ENCODE data around the gene CCDC12. TPM values are rescaled to one million over a fixed set of nuclear protein-coding genes. Genes with fewer than 3 reads are reported as not detected.

The CCDC12 gene
- total and polyA plus RNA-seq, 3 experiments from 2014 or later: 56.4 to 114 (median 59.8) TPM

GRCh38 chr3:46955157-46955556 is 21.4 kb downstream of the CCDC12 start:
- Mint-ChIP-seq H3K27ac (peak overlapping the region; percentile 79 to 98 (median 89)), H3K27me3 (no peaks in the 10 kb centered on the region), H3K4me3 (peak overlapping the region in 6 of 7 donors; percentile 43 to 80 (median 68)), H3K36me3 (peaks cover 0 to 3% (median 0%) of the 10 kb centered on the region in 3 donors), H3K4me1 (peaks cover 84 to 94% (median 93%) of the 10 kb centered on the region in 3 donors), H3K9me3 (no peaks in the 10 kb centered on the region)
- Histone ChIP-seq H3K4me1 (ENCODE audit: insufficient read depth, low read length) (peaks cover 95% of the 10 kb centered on the region), H3K4me3 (ENCODE audit: low read length) (no peak overlapping the region), H3K27ac (ENCODE audit: low read depth, low read length) (peak overlapping the region; percentile 25), H3K27me3 (ENCODE audit: insufficient read depth, low read length, poor library complexity, severe bottlenecking) (no peaks in the 10 kb centered on the region), H3K36me3 (ENCODE audit: insufficient read depth, low read length) (no peaks in the 10 kb centered on the region), H3K9me3 (ENCODE audit: low read length) (no peaks in the 10 kb centered on the region)
- CTCF ChIA-PET: interaction anchor here (1.1 kb wide), 1 partner anchor 18 kb away, joined by 4 read pairs; no protein-coding TSS in a partner anchor
- POLR2A ChIA-PET: interaction anchor here (0.5 kb wide), 1 partner anchor 848 kb away, joined by 3 read pairs; no protein-coding TSS in a partner anchor
- DNase-seq: no peak

- Histone ChIP-seq H3K9me3 (ENCODE audit: low read length) (no peaks in the 10 kb centered on the region), H3K4me1 (ENCODE audit: insufficient read depth, low read length) (peaks cover 95% of the 10 kb centered on the region), H3K27me3 (ENCODE audit: insufficient read depth, low read length, poor library complexity, severe bottlenecking) (no peaks in the 10 kb centered on the region), H3K4me3 (ENCODE audit: low read length) (peak overlapping the region; percentile 30), H3K27ac (ENCODE audit: low read depth, low read length) (peak overlapping the region; percentile 13), H3K36me3 (ENCODE audit: insufficient read depth, low read length) (no peaks in the 10 kb centered on the region)
- H3K9me3 Mint-ChIP-seq: no peaks in the 10 kb centered on the region
- H3K36me3 Mint-ChIP-seq: peaks cover 0 to 3% (median 0%) of the 10 kb centered on the region in 3 donors
- H3K27ac Mint-ChIP-seq: peak overlapping the region; percentile 87 to 98 (median 91)
- peak overlapping the region; percentile 53 to 84 (median 73) for H3K4me3 Mint-ChIP-seq
- ChIA-PET POLR2A (interaction anchor here (1.2 kb wide), 1 partner anchor 24 kb away, joined by 6 read pairs; no protein-coding TSS in a partner anchor), CTCF (interaction anchor here (0.9 to 1.1 kb wide), 2 partner anchors 19 to 45 kb away, joined by 3 to 4 read pairs; no protein-coding TSS in a partner anchor)
- H3K27me3 Mint-ChIP-seq: no peaks in the 10 kb centered on the region
- peaks cover 80 to 93% (median 91%) of the 10 kb centered on the region in 3 donors for H3K4me1 Mint-ChIP-seq
- DNase-seq: no peak
These were observed 22.4 kb downstream of the CCDC12 start for GRCh38 chr3:46954178-46954577.

- CTCF ChIA-PET: interaction anchor here (0.9 to 1.3 kb wide), 2 partner anchors 9 to 44 kb away, joined by 3 to 6 read pairs; no protein-coding TSS in a partner anchor
- Mint-ChIP-seq H3K36me3 (peaks cover 0 to 3% (median 0%) of the 10 kb centered on the region in 3 donors), H3K27ac (peak overlapping the region; percentile 87 to 98 (median 91)), H3K9me3 (no peaks in the 10 kb centered on the region), H3K27me3 (no peaks in the 10 kb centered on the region), H3K4me3 (peak overlapping the region; percentile 53 to 84 (median 73)), H3K4me1 (peaks cover 80 to 93% (median 91%) of the 10 kb centered on the region in 3 donors)
- H3K4me3 ChIP-seq (ENCODE audit: low read length): peak overlapping the region; percentile 30
- H3K4me1 ChIP-seq (ENCODE audit: insufficient read depth, low read length): peaks cover 95% of the 10 kb centered on the region
- peak in 1 of 5 donors; percentile 50 for DNase-seq
- H3K27ac ChIP-seq (ENCODE audit: low read depth, low read length): peak overlapping the region; percentile 13
- H3K9me3 ChIP-seq (ENCODE audit: low read length): no peaks in the 10 kb centered on the region
- H3K27me3 ChIP-seq (ENCODE audit: insufficient read depth, low read length, poor library complexity, severe bottlenecking): no peaks in the 10 kb centered on the region
- POLR2A ChIA-PET: interaction anchor here (0.6 to 1.2 kb wide), 2 partner anchors 24 to 85 kb away, joined by 5 to 6 read pairs; no protein-coding TSS in a partner anchor
- H3K36me3 ChIP-seq (ENCODE audit: insufficient read depth, low read length): no peaks in the 10 kb centered on the region
These were observed 23.1 kb downstream of the CCDC12 start for GRCh38 chr3:46953234-46954010.

GRCh38 chr3:46952813-46953212 is 23.7 kb downstream of the CCDC12 start:
- CTCF ChIA-PET: interaction anchor here (1.3 kb wide), 1 partner anchor 9 kb away, joined by 6 read pairs; no protein-coding TSS in a partner anchor
- H3K4me1 ChIP-seq (ENCODE audit: insufficient read depth, low read length): peaks cover 95% of the 10 kb centered on the region
- POLR2A ChIA-PET: interaction anchor here (0.6 kb wide), 1 partner anchor 86 kb away, joined by 5 read pairs; no protein-coding TSS in a partner anchor
- H3K27ac Mint-ChIP-seq: peak overlapping the region; percentile 87 to 98 (median 91)
- H3K4me3 Mint-ChIP-seq: peak overlapping the region; percentile 53 to 84 (median 73)
- no peaks in the 10 kb centered on the region for H3K9me3 ChIP-seq (ENCODE audit: low read length)
- H3K27ac ChIP-seq (ENCODE audit: low read depth, low read length): no peak overlapping the region
- no peaks in the 10 kb centered on the region for H3K9me3 Mint-ChIP-seq
- DNase-seq: no peak
- no peaks in the 10 kb centered on the region for H3K27me3 ChIP-seq (ENCODE audit: insufficient read depth, low read length, poor library complexity, severe bottlenecking)
- no peaks in the 10 kb centered on the region for H3K36me3 ChIP-seq (ENCODE audit: insufficient read depth, low read length)
- H3K36me3 Mint-ChIP-seq: peaks cover 0 to 3% (median 0%) of the 10 kb centered on the region in 3 donors
- H3K4me1 Mint-ChIP-seq: peaks cover 80 to 93% (median 91%) of the 10 kb centered on the region in 3 donors
- H3K27me3 Mint-ChIP-seq: no peaks in the 10 kb centered on the region
- H3K4me3 ChIP-seq (ENCODE audit: low read length): no peak overlapping the region

GRCh38 chr3:46950650-46951241 is 25.8 kb downstream of the CCDC12 start:
- Mint-ChIP-seq H3K4me1 (peaks cover 87 to 95% (median 93%) of the 10 kb centered on the region in 3 donors), H3K4me3 (peak overlapping the region in 2 of 7 donors; percentile 42 to 45), H3K27ac (peak overlapping the region; percentile 32 to 94 (median 82)), H3K9me3 (no peaks in the 10 kb centered on the region), H3K36me3 (peaks cover 0 to 11% (median 0%) of the 10 kb centered on the region in 3 donors), H3K27me3 (no peaks in the 10 kb centered on the region)
- H3K4me3 ChIP-seq (ENCODE audit: low read length): no peak overlapping the region
- no peaks in the 10 kb centered on the region for H3K36me3 ChIP-seq (ENCODE audit: insufficient read depth, low read length)
- ChIA-PET CTCF (no interaction called here), POLR2A (interaction anchor here (0.6 to 1.0 kb wide), 2 partner anchors 22 to 29 kb away, joined by 5 read pairs; partner anchors contain the start of gene NBEAL2)
- H3K27me3 ChIP-seq (ENCODE audit: insufficient read depth, low read length, poor library complexity, severe bottlenecking): no peaks in the 10 kb centered on the region
- H3K27ac ChIP-seq (ENCODE audit: low read depth, low read length): no peak overlapping the region
- no peaks in the 10 kb centered on the region for H3K9me3 ChIP-seq (ENCODE audit: low read length)
- peaks cover 96% of the 10 kb centered on the region for H3K4me1 ChIP-seq (ENCODE audit: insufficient read depth, low read length)
- no peak for DNase-seq

- H3K27me3 Mint-ChIP-seq: no peaks in the 10 kb centered on the region
- CTCF ChIA-PET: no interaction called here
- H3K4me3 Mint-ChIP-seq: peak overlapping the region in 6 of 7 donors; percentile 27 to 70 (median 40)
These were observed 26.4 kb downstream of the CCDC12 start for GRCh38 chr3:46950177-46950576.

GRCh38 chr3:46948830-46949671 is 27.5 kb downstream of the CCDC12 start:
- peak overlapping the region; percentile 86 to 100 (median 98) for H3K27ac Mint-ChIP-seq
- DNase-seq: peak in 1 of 5 donors; percentile 16
- H3K4me3 Mint-ChIP-seq: peak overlapping the region; percentile 45 to 86 (median 79)
- H3K36me3 Mint-ChIP-seq: peaks cover 0 to 17% (median 0%) of the 10 kb centered on the region in 3 donors
- no peaks in the 10 kb centered on the region for H3K36me3 ChIP-seq (ENCODE audit: insufficient read depth, low read length)
- no peaks in the 10 kb centered on the region for H3K27me3 Mint-ChIP-seq
- H3K27ac ChIP-seq (ENCODE audit: low read depth, low read length): peak overlapping the region; percentile 76
- H3K4me1 Mint-ChIP-seq: peaks cover 86 to 95% (median 93%) of the 10 kb centered on the region in 3 donors
- no peaks in the 10 kb centered on the region for H3K9me3 ChIP-seq (ENCODE audit: low read length)
- H3K4me1 ChIP-seq (ENCODE audit: insufficient read depth, low read length): peaks cover 96% of the 10 kb centered on the region
- POLR2A ChIA-PET: interaction anchor here (1.6 to 2.8 kb wide), 2 partner anchors 8 to 31 kb away, joined by 3 to 16 read pairs; partner anchors contain the start of gene NBEAL2
- H3K9me3 Mint-ChIP-seq: no peaks in the 10 kb centered on the region
- H3K4me3 ChIP-seq (ENCODE audit: low read length): peak overlapping the region; percentile 19
- H3K27me3 ChIP-seq (ENCODE audit: insufficient read depth, low read length, poor library complexity, severe bottlenecking): no peaks in the 10 kb centered on the region
- CTCF ChIA-PET: interaction anchor here (0.8 kb wide), 2 partner anchors 26 to 28 kb away, joined by 3 read pairs; partner anchors contain the start of gene CCDC12

More at GRCh38 chr3:46950177-46950576, 26.4 kb downstream of the CCDC12 start:
- no peaks in the 10 kb centered on the region for H3K9me3 Mint-ChIP-seq
- H3K36me3 Mint-ChIP-seq: peaks cover 0 to 17% (median 0%) of the 10 kb centered on the region in 3 donors
- peaks cover 96% of the 10 kb centered on the region for H3K4me1 ChIP-seq (ENCODE audit: insufficient read depth, low read length)
- H3K27ac ChIP-seq (ENCODE audit: low read depth, low read length): no peak overlapping the region
- H3K27me3 ChIP-seq (ENCODE audit: insufficient read depth, low read length, poor library complexity, severe bottlenecking): no peaks in the 10 kb centered on the region
- peaks cover 87 to 95% (median 93%) of the 10 kb centered on the region in 3 donors for H3K4me1 Mint-ChIP-seq
- H3K27ac Mint-ChIP-seq: peak overlapping the region; percentile 77 to 100 (median 92)
- no peak overlapping the region for H3K4me3 ChIP-seq (ENCODE audit: low read length)
- H3K36me3 ChIP-seq (ENCODE audit: insufficient read depth, low read length): no peaks in the 10 kb centered on the region
- POLR2A ChIA-PET: interaction anchor here (0.6 to 1.0 kb wide), 2 partner anchors 26 to 30 kb away, joined by 5 to 7 read pairs; partner anchors contain the start of gene NBEAL2
- no peak for DNase-seq
- H3K9me3 ChIP-seq (ENCODE audit: low read length): no peaks in the 10 kb centered on the region

Data from CD8-positive, alpha-beta memory T cell (primary cell).